Measurements from ENCODE around the gene RBM22.
A peak's percentile ranks its signal among the peaks of the same experiment; 100 is the strongest.
"Not testable (repeated sequence)": the region's sequence is repeated elsewhere in the genome, so short reads cannot be mapped to it uniquely, and the experiment has no call there.

Gene RBM22

DNA sequence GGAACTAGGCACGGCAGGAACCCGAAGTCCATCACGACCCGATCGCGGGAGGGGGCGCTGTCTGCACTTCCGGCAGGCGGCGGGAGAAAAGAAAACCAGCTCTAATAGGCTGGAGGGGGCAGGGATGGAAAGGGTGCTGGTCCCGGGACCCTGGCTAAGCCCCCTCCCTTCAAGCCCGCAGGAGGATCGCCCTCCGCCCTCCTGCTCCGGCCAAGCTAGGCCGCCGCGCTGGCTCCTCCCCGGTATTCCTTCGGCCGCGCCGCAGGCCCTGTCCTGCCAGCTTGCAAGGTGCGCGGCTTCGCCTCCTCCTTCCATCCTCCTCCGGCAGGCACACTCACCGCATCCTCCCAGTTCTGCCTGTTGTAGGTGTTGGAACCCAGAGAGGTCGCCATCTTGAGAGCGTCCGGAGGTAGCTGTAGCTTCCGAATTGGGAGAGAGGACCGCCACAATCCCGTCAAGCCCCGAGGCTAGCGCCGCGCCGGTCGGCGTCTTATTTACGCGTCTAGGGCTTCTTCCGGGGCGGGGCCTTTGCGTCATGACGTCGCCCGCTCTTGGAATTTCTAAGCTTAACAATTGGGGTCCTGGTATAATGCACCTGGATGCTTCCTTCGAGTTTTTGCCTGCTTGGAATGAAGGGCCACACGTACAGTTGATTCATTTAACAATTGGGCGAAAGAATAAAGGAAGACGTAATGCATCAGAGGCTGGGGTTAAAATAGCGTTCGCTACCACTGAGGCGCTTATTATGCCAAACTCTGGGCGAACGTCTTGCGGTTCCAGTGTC, at the start of gene RBM22:
RBM22 (minus strand) TSS at position 469 of the 784 bp plus-strand sequence; CDS start at position 392, 77 bp downstream.
- DNase-seq, result peak; percentile 91
- ATAC-seq, result peak; percentile 98

- no peak for DNase-seq
- ATAC-seq, result no peak
Observed at GRCh38 chr5:150750469-150750868, 49.6 kb upstream of the RBM22 start.

GRCh38 chr5:150743142-150743488, 42.3 kb upstream of the RBM22 start:
- not testable (repeated sequence) for DNase-seq

GRCh38 chr5:150742455-150743141, 41.7 kb upstream of the RBM22 start:
- ATAC-seq, result peak; percentile 40
- DNase-seq, result not testable (repeated sequence)

More at GRCh38 chr5:150743142-150743488, 42.3 kb upstream of the RBM22 start:
- ATAC-seq, result not testable (repeated sequence)

DNA sequence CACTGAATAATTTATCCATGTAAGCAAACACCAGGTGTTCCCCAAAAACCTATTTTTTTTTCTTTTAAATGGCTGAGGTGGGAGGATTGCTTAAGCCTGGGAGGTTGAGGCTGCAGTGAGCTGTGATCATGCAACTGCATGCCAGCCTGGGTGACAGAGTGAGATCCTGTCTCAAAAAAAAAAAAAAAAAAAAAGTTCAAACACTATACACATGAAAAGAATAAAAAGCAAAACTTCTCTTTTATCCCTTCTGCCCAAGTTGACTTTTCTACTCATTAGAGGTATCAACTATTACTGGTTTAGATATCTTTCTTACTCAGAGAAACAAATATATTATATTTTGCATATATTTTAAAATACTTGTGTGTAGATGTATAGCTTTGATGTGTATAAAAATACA, 40.1 kb upstream of the RBM22 start:
- no peak for DNase-seq
- no peak for ATAC-seq

GRCh38 chr5:150738862-150739261, 38.0 kb upstream of the RBM22 start:
- DNase-seq (no peak), ATAC-seq (no peak)

- peak; percentile 10 for DNase-seq
- ATAC-seq, result peak; percentile 46
Observed at GRCh38 chr5:150734579-150735384, 33.9 kb upstream of the RBM22 start.

- no peak for DNase-seq
Observed at GRCh38 chr5:150731669-150732242, 30.9 kb upstream of the RBM22 start.

GRCh38 chr5:150729859-150730258, 29.0 kb upstream of the RBM22 start:
- no peak for DNase-seq
- no peak for ATAC-seq

More at GRCh38 chr5:150731669-150732242, 30.9 kb upstream of the RBM22 start:
- ATAC-seq, result no peak

GRCh38 chr5:150723845-150724244, 23.0 kb upstream of the RBM22 start:
- DNase-seq (no peak), ATAC-seq (no peak)

DNA sequence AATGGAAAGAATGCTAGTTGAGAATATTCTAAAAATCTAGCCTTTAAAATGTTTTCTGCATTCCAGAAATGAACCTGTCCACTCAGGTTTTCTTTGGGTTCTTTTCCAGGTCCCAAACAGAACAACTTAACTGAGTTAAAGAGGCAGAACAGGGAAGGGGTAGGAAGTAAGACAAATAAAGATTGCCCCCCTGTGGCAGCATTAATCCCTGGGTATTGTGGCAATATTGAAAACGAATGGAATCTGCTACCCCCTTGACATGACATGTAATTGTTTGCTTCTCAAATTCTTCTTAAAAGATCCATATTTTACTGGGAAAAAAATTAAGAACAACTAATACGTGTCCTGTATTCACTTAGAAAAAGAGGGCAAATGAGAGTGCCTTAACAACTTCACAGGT, 9.3 kb upstream of the RBM22 start:
- no peak for ATAC-seq
- DNase-seq, result no peak

- ATAC-seq, result no peak
- DNase-seq, result no peak
Observed at GRCh38 chr5:150706776-150707390, 6.0 kb upstream of the RBM22 start.

DNA sequence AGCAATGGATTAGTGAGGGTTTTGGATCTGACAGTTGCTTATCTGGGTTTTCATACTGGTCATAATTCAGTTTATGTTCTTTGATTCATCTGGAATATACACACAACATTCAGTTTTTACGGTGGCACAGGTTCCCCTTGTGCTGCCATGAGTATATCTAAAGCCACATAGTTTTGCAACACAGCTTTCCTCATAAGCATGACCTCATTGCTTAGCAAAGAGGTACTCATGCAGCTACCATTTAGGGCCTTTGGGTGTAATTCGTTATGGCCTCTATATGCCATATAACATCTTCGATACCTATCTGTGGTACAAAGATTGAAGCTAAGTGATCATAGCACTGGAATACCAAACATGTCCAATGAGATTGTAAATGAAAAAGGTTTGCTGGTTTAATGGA, 2.9 kb upstream of the RBM22 start:
- ATAC-seq, result no peak
- no peak for DNase-seq

DNA sequence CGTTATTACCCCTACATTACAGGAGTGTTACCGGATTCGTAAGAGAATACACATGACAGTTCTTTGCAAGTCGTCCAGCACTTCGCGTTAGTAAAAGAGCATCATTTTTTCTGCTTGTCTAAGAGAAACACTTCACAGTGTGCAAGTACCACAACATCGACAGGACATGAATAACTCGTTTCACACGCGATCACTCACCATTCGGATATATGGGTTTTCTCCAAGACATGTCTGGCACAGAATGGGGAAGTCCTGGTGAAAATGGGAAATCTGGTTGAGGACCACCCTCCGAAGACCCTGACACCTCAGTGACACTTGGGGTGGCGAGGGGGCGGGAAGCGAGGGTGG, 642 bp downstream of the RBM22 start:
- ATAC-seq (no peak), DNase-seq (no peak)

GRCh38 chr5:150694612-150695011, 6.2 kb downstream of the RBM22 start:
- ATAC-seq (no peak), DNase-seq (no peak)

DNA sequence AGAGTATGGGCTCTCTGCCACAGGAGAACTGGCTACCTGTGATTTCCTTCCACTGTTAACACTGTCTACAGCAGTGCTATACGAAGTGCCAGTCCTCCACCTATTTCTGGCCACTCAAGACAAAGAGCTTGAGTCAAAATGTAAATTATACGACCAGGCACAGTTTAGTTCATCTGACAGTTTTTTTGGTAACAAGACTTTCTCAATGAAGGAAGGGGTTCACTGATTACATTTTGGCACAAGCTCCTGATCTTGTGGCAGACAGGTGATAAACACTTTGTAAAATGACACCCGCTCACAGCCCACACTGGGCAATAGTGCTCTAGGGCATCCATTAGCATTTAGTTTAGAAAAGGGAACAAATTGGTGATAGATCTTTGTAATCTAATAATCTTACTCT, 8.6 kb downstream of the RBM22 start:
- ATAC-seq, result no peak
- no peak for DNase-seq

DNA sequence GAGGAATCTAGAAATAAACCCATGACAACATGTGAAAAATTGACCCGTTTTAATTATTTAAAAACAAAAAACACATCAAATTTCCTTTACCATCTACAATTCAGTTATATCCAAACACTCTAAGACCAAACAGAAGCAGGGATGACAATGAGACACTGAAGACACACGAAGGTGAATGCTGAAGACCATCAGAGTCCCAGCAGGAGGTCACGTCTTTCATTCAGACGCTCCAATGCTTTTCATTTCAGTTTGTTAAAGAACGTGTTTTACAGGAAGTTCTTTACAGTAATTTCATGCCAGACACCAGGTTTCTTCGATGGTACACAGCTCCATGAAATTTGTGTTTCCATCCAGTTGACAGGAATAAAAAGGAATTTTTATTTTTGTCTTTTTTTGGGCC, 10.1 kb downstream of the RBM22 start:
- DNase-seq (no peak), ATAC-seq (no peak)

DNA sequence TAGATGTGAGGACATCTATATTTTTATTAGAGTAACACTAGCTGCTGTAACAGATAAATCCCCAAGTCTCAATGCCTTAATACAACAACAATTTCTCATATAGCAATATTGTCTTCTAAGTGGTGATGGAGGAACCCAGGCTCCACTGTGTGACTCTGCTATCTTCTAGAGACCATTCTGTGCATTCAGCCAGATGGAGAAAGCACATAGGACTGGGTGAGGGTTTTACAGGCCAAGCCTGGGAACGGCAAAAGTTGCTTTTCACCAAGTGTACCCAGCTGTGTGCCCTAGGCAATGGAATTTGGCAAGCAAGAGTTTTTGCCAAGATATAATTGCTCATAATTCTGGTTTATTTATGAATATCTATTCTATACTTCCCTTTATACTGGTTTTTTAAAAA, 11.7 kb downstream of the RBM22 start:
- DNase-seq (no peak), ATAC-seq (no peak)

DNA sequence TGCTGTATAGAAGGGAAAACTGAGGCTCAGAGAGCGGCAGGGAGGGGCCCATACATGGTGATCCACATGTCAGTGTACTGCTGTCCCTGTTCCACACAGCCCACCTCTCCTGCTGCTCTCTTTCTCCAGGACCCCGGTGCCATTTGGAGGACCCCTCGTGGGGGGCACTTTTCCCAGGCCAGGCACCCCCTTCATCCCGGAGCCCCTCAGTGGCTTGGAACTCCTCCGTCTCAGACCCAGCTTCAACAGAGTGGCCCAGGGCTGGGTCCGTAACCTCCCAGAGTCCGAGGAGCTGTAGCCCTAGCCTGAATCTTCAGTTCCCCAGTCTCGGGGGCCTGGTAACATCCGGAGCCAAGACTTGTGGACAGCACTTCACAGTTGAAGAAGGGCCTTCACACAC, 24.3 kb downstream of the RBM22 start:
- no peak for DNase-seq
- ATAC-seq, result no peak

GRCh38 chr5:150675069-150675468, 25.8 kb downstream of the RBM22 start:
- ATAC-seq, result no peak
- no peak for DNase-seq

DNA sequence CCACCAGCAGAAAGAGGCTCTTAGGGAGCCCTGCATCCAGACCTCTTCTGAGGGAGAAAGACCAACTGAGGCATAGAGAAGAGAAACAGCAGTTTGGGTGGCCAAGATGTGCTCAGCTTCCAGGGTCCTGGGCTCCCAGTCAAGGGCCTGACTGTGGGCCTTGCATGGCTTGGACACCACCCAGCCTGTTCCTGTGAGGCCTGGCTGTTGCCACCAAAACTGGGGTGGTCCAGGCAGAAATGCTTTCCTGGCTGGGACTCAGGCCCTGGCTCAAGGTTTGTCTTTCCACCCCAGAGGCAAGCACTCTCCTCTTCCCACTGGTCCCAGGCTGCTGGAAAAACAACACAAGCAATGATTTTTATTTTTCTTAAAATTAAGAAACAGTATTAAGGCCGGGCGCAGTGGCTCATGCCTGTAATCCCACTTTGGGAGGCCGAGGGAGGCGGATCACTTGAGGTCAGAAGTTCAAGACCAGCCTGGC, 26.5 kb downstream of the RBM22 start:
- ATAC-seq, result no peak

DNA sequence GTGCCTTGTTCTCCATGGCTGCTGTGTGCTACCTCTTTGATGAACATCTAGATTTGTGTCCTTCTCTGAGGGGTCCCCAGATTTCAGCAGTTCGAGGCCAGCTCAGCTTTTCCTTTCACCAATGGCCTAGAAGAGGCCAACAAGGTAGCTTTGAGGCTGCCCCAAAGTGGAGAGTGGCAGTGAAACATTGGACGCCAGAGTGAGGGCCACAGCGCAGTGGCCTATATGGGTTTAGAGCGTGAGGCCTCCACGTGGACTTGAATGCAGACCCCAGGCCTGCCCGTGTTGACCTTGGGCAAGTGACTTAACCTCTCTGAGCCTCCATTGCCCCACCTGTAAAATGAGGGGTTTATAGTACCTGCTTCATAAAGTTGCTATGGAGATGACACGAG, 28.0 kb downstream of the RBM22 start:
- ATAC-seq (no peak), DNase-seq (no peak)

More for the DNA sequence above, 26.5 kb downstream of the RBM22 start:
- DNase-seq, result no peak

Measured in stimulated activated naive CD8-positive, alpha-beta T cell treated with anti-CD3 and anti-CD28 coated beads, Interleukin-15, Interleukin-2, amounts not matched to agents 100 U/mL and 50 U/mL, for 24 hours (primary cell).